ENCODE data around the gene ARHGAP40. TPM values are rescaled to one million over a fixed set of nuclear protein-coding genes. Genes with fewer than 3 reads are reported as not detected.

ARHGAP40 gene
- total and polyA plus RNA-seq, 2 of the 4 experiments (the other 2 are of a cell fraction): not detected

GRCh38 chr20:38607351-38607750 lies 5.7 kb downstream of the ARHGAP40 start:
- intact Hi-C loops (cut with micrococcal nuclease): no loop called here
- in situ Hi-C loops (cut with MboI; ENCODE audit: low sequenced_read_pairs): no loop called here
- H3K23ac ChIP-seq (ENCODE audit: low read depth, low read length): no peak overlapping the region
- no peaks in the 10 kb centered on the region for H3K4me1 ChIP-seq (ENCODE audit: control insufficient read depth, insufficient read depth, low read length)
- BruUV-seq (replicated peaks): no TSS peak
- no peak overlapping the region for H2BK120ac ChIP-seq (ENCODE audit: low read depth, low read length)
- no peaks in the 10 kb centered on the region for H3K9me1 ChIP-seq (ENCODE audit: insufficient read depth, low read length)
- H3K4ac ChIP-seq (ENCODE audit: low read depth, low read length): no peak overlapping the region
- H2BK20ac ChIP-seq (ENCODE audit: low read depth, low read length): no peak overlapping the region
- no CpG with 5 or more reads among the region's 12 CpGs for WGBS, 2 experiments (ENCODE audit: extremely low coverage in 2 of 2, insufficient read length in 1 of 2)
- no peak overlapping the region for H2AFZ ChIP-seq (replicated peaks; ENCODE audit: low read length, poor library complexity)
- ATAC-seq (ENCODE audit: low read depth): no peak
- no peak overlapping the region for H2BK5ac ChIP-seq (ENCODE audit: low read depth, low read length, poor library complexity, severe bottlenecking)
- TF ChIP-seq MAFK (IDR thresholded peaks at IDR 0.05; ENCODE audit: low read depth, low read length) (no peak), MXI1 (IDR thresholded peaks at IDR 0.05; ENCODE audit: borderline replicate concordance, low read depth, low read length) (no peak), POLR2A (IDR thresholded peaks at IDR 0.05; ENCODE audit: low read depth, low read length) (no peak), NFE2L2 (IDR thresholded peaks at IDR 0.05; ENCODE audit: low read depth, low read length) (no peak), RFX5 (IDR thresholded peaks at IDR 0.05; ENCODE audit: low read depth, low read length) (no peak), CHD1 (IDR thresholded peaks at IDR 0.05; ENCODE audit: low read depth, low read length) (no peak), RCOR1 (IDR thresholded peaks at IDR 0.05; ENCODE audit: insufficient replicate concordance, low read length) (no peak), RAD21 (IDR thresholded peaks at IDR 0.05; ENCODE audit: low read length) (no peak), SMC3 (IDR thresholded peaks at IDR 0.05; ENCODE audit: low read depth, low read length) (no peak), MAZ (IDR thresholded peaks at IDR 0.05; ENCODE audit: borderline replicate concordance, low read depth, low read length) (no peak)
- TF ChIP-seq, protein P1, sequence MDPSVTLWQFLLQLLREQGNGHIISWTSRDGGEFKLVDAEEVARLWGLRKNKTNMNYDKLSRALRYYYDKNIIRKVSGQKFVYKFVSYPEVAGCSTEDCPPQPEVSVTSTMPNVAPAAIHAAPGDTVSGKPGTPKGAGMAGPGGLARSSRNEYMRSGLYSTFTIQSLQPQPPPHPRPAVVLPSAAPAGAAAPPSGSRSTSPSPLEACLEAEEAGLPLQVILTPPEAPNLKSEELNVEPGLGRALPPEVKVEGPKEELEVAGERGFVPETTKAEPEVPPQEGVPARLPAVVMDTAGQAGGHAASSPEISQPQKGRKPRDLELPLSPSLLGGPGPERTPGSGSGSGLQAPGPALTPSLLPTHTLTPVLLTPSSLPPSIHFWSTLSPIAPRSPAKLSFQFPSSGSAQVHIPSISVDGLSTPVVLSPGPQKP (IDR thresholded peaks at IDR 0.05; ENCODE audit: borderline replicate concordance, low read depth, low read length): no peak
- TF ChIP-seq, protein P2, sequence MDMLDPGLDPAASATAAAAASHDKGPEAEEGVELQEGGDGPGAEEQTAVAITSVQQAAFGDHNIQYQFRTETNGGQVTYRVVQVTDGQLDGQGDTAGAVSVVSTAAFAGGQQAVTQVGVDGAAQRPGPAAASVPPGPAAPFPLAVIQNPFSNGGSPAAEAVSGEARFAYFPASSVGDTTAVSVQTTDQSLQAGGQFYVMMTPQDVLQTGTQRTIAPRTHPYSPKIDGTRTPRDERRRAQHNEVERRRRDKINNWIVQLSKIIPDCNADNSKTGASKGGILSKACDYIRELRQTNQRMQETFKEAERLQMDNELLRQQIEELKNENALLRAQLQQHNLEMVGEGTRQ (IDR thresholded peaks at IDR 0.05; ENCODE audit: low read depth, low read length): no peak
- TF ChIP-seq, protein P3, sequence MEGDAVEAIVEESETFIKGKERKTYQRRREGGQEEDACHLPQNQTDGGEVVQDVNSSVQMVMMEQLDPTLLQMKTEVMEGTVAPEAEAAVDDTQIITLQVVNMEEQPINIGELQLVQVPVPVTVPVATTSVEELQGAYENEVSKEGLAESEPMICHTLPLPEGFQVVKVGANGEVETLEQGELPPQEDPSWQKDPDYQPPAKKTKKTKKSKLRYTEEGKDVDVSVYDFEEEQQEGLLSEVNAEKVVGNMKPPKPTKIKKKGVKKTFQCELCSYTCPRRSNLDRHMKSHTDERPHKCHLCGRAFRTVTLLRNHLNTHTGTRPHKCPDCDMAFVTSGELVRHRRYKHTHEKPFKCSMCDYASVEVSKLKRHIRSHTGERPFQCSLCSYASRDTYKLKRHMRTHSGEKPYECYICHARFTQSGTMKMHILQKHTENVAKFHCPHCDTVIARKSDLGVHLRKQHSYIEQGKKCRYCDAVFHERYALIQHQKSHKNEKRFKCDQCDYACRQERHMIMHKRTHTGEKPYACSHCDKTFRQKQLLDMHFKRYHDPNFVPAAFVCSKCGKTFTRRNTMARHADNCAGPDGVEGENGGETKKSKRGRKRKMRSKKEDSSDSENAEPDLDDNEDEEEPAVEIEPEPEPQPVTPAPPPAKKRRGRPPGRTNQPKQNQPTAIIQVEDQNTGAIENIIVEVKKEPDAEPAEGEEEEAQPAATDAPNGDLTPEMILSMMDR (conservative IDR thresholded peaks at IDR 0.05; ENCODE audit: low read depth, low read length): no peak
- peaks cover 29% of the 10 kb centered on the region for H3K27me3 ChIP-seq (ENCODE audit: control insufficient read depth, insufficient read depth, low read length)
- no peak overlapping the region for H4K91ac ChIP-seq (ENCODE audit: insufficient read depth, low read depth, low read length)
- H3K9ac ChIP-seq (ENCODE audit: low read depth, low read length): no peak overlapping the region
- no peak for DNase-seq
- dilution Hi-C loops (cut with HindIII; ENCODE audit: low sequenced_read_pairs, unreplicated experiment): no loop called here
- H3K4me3 ChIP-seq (ENCODE audit: insufficient read depth, low read depth, low read length): no peak overlapping the region
- H3K36me3 ChIP-seq (ENCODE audit: control insufficient read depth, insufficient read depth, low read length): no peaks in the 10 kb centered on the region
- H4K5ac ChIP-seq (ENCODE audit: low read depth, low read length): no peak overlapping the region
- H4K8ac ChIP-seq (ENCODE audit: low read depth in 2 of 2, low read length in 2 of 2): no peak overlapping the region
- H3K14ac ChIP-seq (replicated peaks; ENCODE audit: low read depth, low read length): no peak overlapping the region
- H3K18ac ChIP-seq (ENCODE audit: low read depth, low read length): no peak overlapping the region
- no peak overlapping the region for H3K27ac ChIP-seq (ENCODE audit: insufficient read depth, low read length)
- H2AK5ac ChIP-seq (ENCODE audit: low read depth, low read length): no peak overlapping the region
- CTCF ChIA-PET: no interaction called here
- no peak overlapping the region for H3K4me2 ChIP-seq (ENCODE audit: low read depth, low read length)
- H2AK9ac ChIP-seq (replicated peaks; ENCODE audit: low read depth, low read length, poor library complexity): no peak overlapping the region
- no peak overlapping the region for H2BK15ac ChIP-seq (ENCODE audit: low read depth, low read length)
- no peak overlapping the region for H3K56ac ChIP-seq (ENCODE audit: extremely low read depth, insufficient read depth, low read length)
- no peaks in the 10 kb centered on the region for H4K20me1 ChIP-seq (ENCODE audit: insufficient read depth, low read length)
- POLR2A ChIA-PET (ENCODE audit: unreplicated experiment): no interaction called here
- no peaks in the 10 kb centered on the region for H3K79me1 ChIP-seq (ENCODE audit: low read depth in 1 of 2, low read length in 2 of 2)
- H3K9me3 ChIP-seq (ENCODE audit: control insufficient read depth, insufficient read depth, low read length): no peaks in the 10 kb centered on the region

Measured in IMR-90 (cell line).